HEK293 (cell line): ENCODE measurements around the gene RAB22A.

Source experiments
- CTCF ChIA-PET: fragments of 350-600 bp; formaldehyde crosslinking; extraction: SDS; loops from one replicate; lab custom pipeline; 2021; ENCODE audit warnings: antibody characterized with exemption; lab: Yijun Ruan, JAX
- POLR2A ChIA-PET: fragments of 300-600 bp; formaldehyde crosslinking; extraction: SDS; loops from one replicate; lab custom pipeline; 2020; ENCODE audit warnings: antibody characterized with exemption, inconsistent platforms; lab: Yijun Ruan, JAX
- H3K27ac ChIP-seq: fragments of 200-500 bp; sonication (Bioruptor generic); 2 replicates; pipeline ENCODE4 v1.5.1; 2014; ENCODE audit warnings: low read depth, low read length, control low read depth, inconsistent platforms; ENCODE audit errors: extremely low read depth
- H3K36me3 ChIP-seq, 2 experiments: fragments of 200-500 bp in 1 of 2; sonication (Bioruptor generic) in 1 of 2; 1 replicate in 1 of 2; 2 replicates in 1 of 2; pipeline ENCODE4 v1.5.1; 2014 to 2017; ENCODE audit warnings: inconsistent platforms in 2 of 2, low read length in 2 of 2; ENCODE audit not compliant: control insufficient read depth in 2 of 2, insufficient read depth in 1 of 2
- H3K4me1 ChIP-seq: fragments of 200-500 bp; sonication (Bioruptor generic); 2 replicates; pipeline ENCODE4 v1.5.1; 2014; ENCODE audit warnings: mild to moderate bottlenecking, low read length, inconsistent platforms; ENCODE audit not compliant: control insufficient read depth, insufficient read depth
- H3K4me3 ChIP-seq: 2 replicates; pipeline ENCODE4 v1.5.1; 2011; ENCODE audit warnings: low read depth, mild to moderate bottlenecking, control low read depth, low read length, moderate library complexity
- H3K9me3 ChIP-seq: fragments of 200-500 bp; sonication (Bioruptor generic); 2 replicates; pipeline ENCODE4 v1.5.1; 2014; ENCODE audit warnings: low read depth, low read length, inconsistent platforms; ENCODE audit not compliant: control insufficient read depth, insufficient read depth
- GLIS2 ChIP-seq: fragments of 450-650 bp; formaldehyde crosslinking; IDR thresholded peaks from 2 replicates; pipeline ENCODE4 v1.5.1; 2016; ENCODE audit warnings: missing biosample characterization, missing genetic modification characterization
- KLF8 ChIP-seq: fragments of 450-650 bp; formaldehyde crosslinking; IDR thresholded peaks from 2 replicates; pipeline ENCODE4 v1.5.1; 2016; ENCODE audit warnings: missing biosample characterization, missing genetic modification characterization
- OVOL3 ChIP-seq: fragments of 450-650 bp; formaldehyde crosslinking; IDR thresholded peaks from 2 replicates; pipeline ENCODE4 v1.5.1; 2016; ENCODE audit warnings: missing biosample characterization, missing genetic modification characterization
- RBAK ChIP-seq: fragments of 450-650 bp; formaldehyde crosslinking; IDR thresholded peaks from 2 replicates; pipeline ENCODE4 v1.5.1; 2016; ENCODE audit warnings: missing biosample characterization, missing genetic modification characterization
- SP2 ChIP-seq: fragments of 450-650 bp; formaldehyde crosslinking; IDR thresholded peaks from 2 replicates; pipeline ENCODE4 v1.5.1; 2016; ENCODE audit warnings: missing biosample characterization, missing genetic modification characterization
- ZBTB11 ChIP-seq: fragments of 450-650 bp; formaldehyde crosslinking; conservative IDR thresholded peaks from 2 replicates; pipeline ENCODE4 v1.5.1; 2016; ENCODE audit warnings: low read depth, missing biosample characterization, missing genetic modification characterization
- ZNF121 ChIP-seq: fragments of 450-650 bp; formaldehyde crosslinking; IDR thresholded peaks from 2 replicates; pipeline ENCODE4 v1.5.1; 2016; ENCODE audit warnings: missing biosample characterization, missing genetic modification characterization
- ZNF146 ChIP-seq: fragments of 450-650 bp; formaldehyde crosslinking; IDR thresholded peaks from 2 replicates; pipeline ENCODE4 v1.5.1; 2016; ENCODE audit warnings: missing biosample characterization, missing genetic modification characterization
- ZNF544 ChIP-seq: fragments of 450-650 bp; formaldehyde crosslinking; IDR thresholded peaks from 2 replicates; pipeline ENCODE4 v1.5.0; 2017; ENCODE audit warnings: missing biosample characterization, missing genetic modification characterization
- ZNF548 ChIP-seq: fragments of 450-650 bp; formaldehyde crosslinking; IDR thresholded peaks from 2 replicates; pipeline ENCODE4 v1.5.1; 2016; ENCODE audit warnings: missing biosample characterization, missing genetic modification characterization
- ZNF624 ChIP-seq: fragments of 450-650 bp; formaldehyde crosslinking; IDR thresholded peaks from 2 replicates; pipeline ENCODE4 v1.5.1; 2017; ENCODE audit warnings: missing biosample characterization, missing genetic modification characterization
- ZNF629 ChIP-seq: fragments of 450-650 bp; formaldehyde crosslinking; IDR thresholded peaks from 2 replicates; pipeline ENCODE4 v1.5.1; 2017; ENCODE audit warnings: missing biosample characterization, missing genetic modification characterization
- ZNF654 ChIP-seq: fragments of 450-650 bp; formaldehyde crosslinking; IDR thresholded peaks from 2 replicates; pipeline ENCODE4 v1.5.1; 2016; ENCODE audit warnings: low read depth, missing biosample characterization, missing genetic modification characterization
- ZNF76 ChIP-seq: fragments of 450-650 bp; formaldehyde crosslinking; IDR thresholded peaks from 2 replicates; pipeline ENCODE4; 2016; ENCODE audit warnings: low read depth, missing biosample characterization, missing genetic modification characterization, borderline replicate concordance
- ZNF843 ChIP-seq: fragments of 450-650 bp; formaldehyde crosslinking; IDR thresholded peaks from 2 replicates; pipeline ENCODE4 v1.5.1; 2016; ENCODE audit warnings: missing biosample characterization, missing genetic modification characterization
- TF ChIP-seq, protein P1 (sequence below): fragments of 450-650 bp; formaldehyde crosslinking; IDR thresholded peaks from 2 replicates; pipeline ENCODE4 v1.5.1; 2017; ENCODE audit warnings: missing biosample characterization, missing genetic modification characterization
- TF ChIP-seq, protein P2 (sequence below): fragments of 450-650 bp; formaldehyde crosslinking; IDR thresholded peaks from 2 replicates; pipeline ENCODE4 v1.5.1; 2016; ENCODE audit warnings: missing biosample characterization, missing genetic modification characterization
- TF ChIP-seq, protein P3 (sequence below): fragments of 450-650 bp; formaldehyde crosslinking; IDR thresholded peaks from 2 replicates; pipeline ENCODE4 v1.5.1; 2016; ENCODE audit warnings: missing biosample characterization, missing genetic modification characterization

RAB22A gene

DNA sequence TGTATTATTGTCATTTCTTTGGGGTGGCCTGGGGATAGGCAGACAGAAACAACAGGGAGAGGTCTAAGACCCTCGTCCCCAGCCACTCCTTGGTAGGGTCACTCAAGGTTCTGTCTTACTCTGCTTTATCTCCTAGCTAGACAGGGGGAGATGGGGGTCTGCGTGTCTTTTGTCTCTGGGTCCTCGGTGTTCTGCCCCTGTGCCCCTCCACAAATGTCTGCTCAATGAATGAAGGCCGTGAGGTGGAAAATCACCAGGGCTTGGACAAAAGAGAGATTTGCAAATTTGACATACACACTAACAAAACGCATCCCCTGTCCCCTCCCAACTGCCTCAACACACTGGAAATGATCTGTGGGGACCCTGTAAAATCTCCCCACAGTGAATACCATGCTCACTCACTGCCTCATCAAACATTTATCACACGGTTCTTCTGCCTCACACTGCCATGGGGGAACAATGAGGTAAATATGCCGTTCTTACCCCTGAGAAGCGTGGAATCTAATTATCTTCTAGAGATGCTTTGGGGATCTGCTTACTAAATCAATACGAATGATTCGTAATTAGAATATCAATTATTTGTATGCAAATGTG is 66.3 kb downstream of the RAB22A start (continued):
- TF ChIP-seq, protein P1, sequence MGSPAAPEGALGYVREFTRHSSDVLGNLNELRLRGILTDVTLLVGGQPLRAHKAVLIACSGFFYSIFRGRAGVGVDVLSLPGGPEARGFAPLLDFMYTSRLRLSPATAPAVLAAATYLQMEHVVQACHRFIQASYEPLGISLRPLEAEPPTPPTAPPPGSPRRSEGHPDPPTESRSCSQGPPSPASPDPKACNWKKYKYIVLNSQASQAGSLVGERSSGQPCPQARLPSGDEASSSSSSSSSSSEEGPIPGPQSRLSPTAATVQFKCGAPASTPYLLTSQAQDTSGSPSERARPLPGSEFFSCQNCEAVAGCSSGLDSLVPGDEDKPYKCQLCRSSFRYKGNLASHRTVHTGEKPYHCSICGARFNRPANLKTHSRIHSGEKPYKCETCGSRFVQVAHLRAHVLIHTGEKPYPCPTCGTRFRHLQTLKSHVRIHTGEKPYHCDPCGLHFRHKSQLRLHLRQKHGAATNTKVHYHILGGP: no peak
- no peak for TF ChIP-seq ZNF624 (tag by site-specific recombination)
- no peak for TF ChIP-seq ZNF76 (tag by site-specific recombination)
- TF ChIP-seq KLF8 (tag by site-specific recombination): no peak
- no peak for TF ChIP-seq ZNF121
- TF ChIP-seq GLIS2 (tag by site-specific recombination): no peak
- TF ChIP-seq, protein P2, sequence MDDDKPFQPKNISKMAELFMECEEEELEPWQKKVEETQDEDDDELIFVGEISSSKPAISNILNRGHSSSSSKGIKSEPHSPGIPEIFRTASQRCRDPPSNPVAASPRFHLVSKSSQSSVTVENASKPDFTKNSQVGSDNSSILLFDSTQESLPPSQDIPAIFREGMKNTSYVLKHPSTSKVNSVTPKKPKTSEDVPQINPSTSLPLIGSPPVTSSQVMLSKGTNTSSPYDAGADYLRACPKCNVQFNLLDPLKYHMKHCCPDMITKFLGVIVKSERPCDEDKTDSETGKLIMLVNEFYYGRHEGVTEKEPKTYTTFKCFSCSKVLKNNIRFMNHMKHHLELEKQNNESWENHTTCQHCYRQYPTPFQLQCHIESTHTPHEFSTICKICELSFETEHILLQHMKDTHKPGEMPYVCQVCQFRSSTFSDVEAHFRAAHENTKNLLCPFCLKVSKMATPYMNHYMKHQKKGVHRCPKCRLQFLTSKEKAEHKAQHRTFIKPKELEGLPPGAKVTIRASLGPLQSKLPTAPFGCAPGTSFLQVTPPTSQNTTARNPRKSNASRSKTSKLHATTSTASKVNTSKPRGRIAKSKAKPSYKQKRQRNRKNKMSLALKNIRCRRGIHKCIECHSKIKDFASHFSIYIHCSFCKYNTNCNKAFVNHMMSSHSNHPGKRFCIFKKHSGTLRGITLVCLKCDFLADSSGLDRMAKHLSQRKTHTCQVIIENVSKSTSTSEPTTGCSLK: no peak

GRCh38 chr20:58377017-58377416 is 67.5 kb downstream of the RAB22A start:
- Histone ChIP-seq H3K9me3 (no peaks in the 10 kb centered on the region), H3K4me1 (no peaks in the 10 kb centered on the region), H3K36me3 (no peaks in the 10 kb centered on the region), H3K27ac (no peak overlapping the region), H3K4me3 (no peak overlapping the region)
- ChIA-PET CTCF (no interaction called here), POLR2A (interaction anchor here (2.4 kb wide), 1 partner anchor 12 kb away, joined by 9 read pairs; the partner anchor contains the start of gene VAPB)
- TF ChIP-seq, protein P3, sequence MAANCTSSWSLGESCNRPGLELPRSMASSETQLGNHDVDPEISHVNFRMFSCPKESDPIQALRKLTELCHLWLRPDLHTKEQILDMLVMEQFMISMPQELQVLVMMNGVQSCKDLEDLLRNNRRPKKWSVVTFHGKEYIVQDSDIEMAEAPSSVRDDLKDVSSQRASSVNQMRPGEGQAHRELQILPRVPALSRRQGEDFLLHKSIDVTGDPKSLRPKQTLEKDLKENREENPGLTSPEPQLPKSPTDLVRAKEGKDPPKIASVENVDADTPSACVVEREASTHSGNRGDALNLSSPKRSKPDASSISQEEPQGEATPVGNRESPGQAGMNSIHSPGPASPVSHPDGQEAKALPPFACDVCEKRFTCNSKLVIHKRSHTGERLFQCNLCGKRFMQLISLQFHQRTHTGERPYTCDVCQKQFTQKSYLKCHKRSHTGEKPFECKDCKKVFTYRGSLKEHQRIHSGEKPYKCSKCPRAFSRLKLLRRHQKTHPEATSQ (tag by site-specific recombination): no peak
- no peak for TF ChIP-seq SP2 (tag by site-specific recombination)
- TF ChIP-seq ZNF544 (tag by site-specific recombination): no peak
- TF ChIP-seq ZNF629 (tag by site-specific recombination): no peak
- TF ChIP-seq ZNF654: no peak
- TF ChIP-seq RBAK (tag by site-specific recombination): no peak
- no peak for TF ChIP-seq ZNF146 (tag by site-specific recombination)
- TF ChIP-seq ZNF548 (tag by site-specific recombination): no peak
- TF ChIP-seq OVOL3 (tag by site-specific recombination): no peak
- no peak for TF ChIP-seq ZBTB11
- no peak for TF ChIP-seq ZNF843 (tag by site-specific recombination)
